Peyer's patch (tissue), 4 donors: ENCODE measurements around the gene ANKS1A.

Experiments used
- CTCF ChIP-seq, 6 experiments: fragments of 450-650 bp in 4 of 6; fragments of 200-600 bp in 2 of 6; sonication (generic) in 1 of 6; IDR thresholded peaks; one replicate each; pipeline ENCODE4 v1.5.1; 2017 to 2019; ENCODE audit warnings: antibody characterized with exemption in 6 of 6, mild to moderate bottlenecking in 3 of 6, moderate library complexity in 1 of 6
- POLR2A ChIP-seq, 2 donors: fragments of 450-650 bp; IDR thresholded peaks; one replicate each; pipeline ENCODE4 v1.5.1; 2017; ENCODE audit warnings: antibody characterized with exemption in 2 of 2, mild to moderate bottlenecking in 2 of 2, moderate library complexity in 2 of 2

- TF ChIP-seq CTCF (IDR thresholded peaks at IDR 0.05) (no peak), POLR2A (IDR thresholded peaks at IDR 0.05) (no peak)
Observed at GRCh38 chr6:35082733-35083403, 193.8 kb downstream of the ANKS1A start.
